Subcutaneous adipose tissue (tissue), 4 donors: ENCODE measurements around the gene IGSF8. TPM values are rescaled to one million over a fixed set of nuclear protein-coding genes. Genes with fewer than 3 reads are reported as not detected.

ENCODE experiments used
- CTCF ChIP-seq: fragments of 450-650 bp; IDR thresholded peaks from one replicate; pipeline ENCODE4 v1.5.1; 2016; ENCODE audit warnings: low read depth, mild to moderate bottlenecking, control low read depth, antibody characterized with exemption, moderate library complexity
- total RNA-seq, 4 donors: library from RNA; depleted of rRNA; stranded (reverse); fragments of >200 nt; gene quantifications; one replicate each; pipeline ENCODE4 v1.1.0, GENCODE V29; 2016

The IGSF8 gene
- total RNA-seq, 4 donors from 2014 or later, result 6.4 to 28.8 (median 18.7) TPM

GRCh38 chr1:160095382-160096105, 2.9 kb downstream of the IGSF8 start:
- TF ChIP-seq CTCF, result no peak

- no peak for TF ChIP-seq CTCF
Measured at GRCh38 chr1:160094806-160095205, 3.6 kb downstream of the IGSF8 start.

GRCh38 chr1:160094291-160094625, 4.2 kb downstream of the IGSF8 start:
- no peak for TF ChIP-seq CTCF

- TF ChIP-seq CTCF, result no peak
Measured at GRCh38 chr1:160093624-160094290, 4.7 kb downstream of the IGSF8 start.

- no peak for TF ChIP-seq CTCF
Measured at GRCh38 chr1:160093069-160093395, 5.4 kb downstream of the IGSF8 start.

GRCh38 chr1:160092366-160093068, 5.9 kb downstream of the IGSF8 start:
- no peak for TF ChIP-seq CTCF

GRCh38 chr1:160091666-160092223, 6.7 kb downstream of the IGSF8 start:
- TF ChIP-seq CTCF, result no peak
